OCI-LY1 (cell line): ENCODE results near the gene GATD1.

ENCODE experiments used
- H2AFZ ChIP-seq: fragments of 200-600 bp; sonication (generic), shearing (Covaris generic); 2 replicates; pipeline ENCODE4 v1.6.0; 2014; ENCODE audit warnings: antibody characterized with exemption, mild to moderate bottlenecking, low read length
- H3F3A ChIP-seq: fragments of 200-600 bp; sonication (generic), shearing (Covaris generic); 2 replicates; pipeline ENCODE4 v1.6.0; 2014; ENCODE audit warnings: mild to moderate bottlenecking, antibody characterized with exemption, low read length, moderate library complexity; ENCODE audit not compliant: insufficient read depth
- H3K27ac ChIP-seq: fragments of 200-600 bp; sonication (generic); 2 replicates; pipeline ENCODE4 v1.5.1; 2014; ENCODE audit warnings: low read length, mixed run types, mild to moderate bottlenecking, low read depth; ENCODE audit not compliant: poor library complexity, severe bottlenecking
- H3K27me3 ChIP-seq: fragments of 200-600 bp; sonication (generic); 2 replicates; pipeline ENCODE4 v1.6.0; 2014; ENCODE audit warnings: antibody characterized with exemption, mild to moderate bottlenecking, low read length, moderate library complexity; ENCODE audit not compliant: insufficient read depth
- H3K36me3 ChIP-seq: fragments of 200-600 bp; sonication (generic); 2 replicates; pipeline ENCODE4 v1.6.1; 2014; ENCODE audit warnings: mild to moderate bottlenecking, antibody characterized with exemption, low read length, moderate library complexity, mixed read lengths; ENCODE audit not compliant: insufficient read depth
- H3K4me1 ChIP-seq: fragments of 200-600 bp; sonication (generic); 2 replicates; pipeline ENCODE4 v1.5.1; 2014; ENCODE audit warnings: mild to moderate bottlenecking, low read length, moderate library complexity; ENCODE audit not compliant: insufficient read depth, severe bottlenecking
- H3K4me2 ChIP-seq: fragments of 200-600 bp; sonication (generic), shearing (Covaris generic); 2 replicates; pipeline ENCODE4 v1.6.1; 2014; ENCODE audit warnings: low read length
- H3K4me3 ChIP-seq: fragments of 200-600 bp; sonication (generic); 2 replicates; pipeline ENCODE4 v1.5.1; 2014; ENCODE audit warnings: low read length, low read depth, mild to moderate bottlenecking, mixed read lengths; ENCODE audit not compliant: poor library complexity, severe bottlenecking
- H3K79me2 ChIP-seq: fragments of 200-600 bp; shearing (Covaris generic); 2 replicates; pipeline ENCODE4 v1.6.1; 2016; ENCODE audit warnings: mixed run types, low read length, mixed read lengths; ENCODE audit not compliant: insufficient read depth
- H3K9ac ChIP-seq: fragments of 200-600 bp; sonication (generic), shearing (Covaris generic); 2 replicates; pipeline ENCODE4 v1.6.1; 2014; ENCODE audit warnings: mild to moderate bottlenecking, low read length, mixed read lengths
- H3K9me2 ChIP-seq: fragments of 200-600 bp; sonication (generic), shearing (Covaris generic); 2 replicates; pipeline ENCODE4 v1.6.1; 2014; ENCODE audit warnings: low read depth, mild to moderate bottlenecking, low read length, mixed read lengths
- H3K9me3 ChIP-seq: fragments of 200-600 bp; shearing (Covaris generic); 2 replicates; pipeline ENCODE4 v1.6.1; 2014; ENCODE audit warnings: low read length, mixed read lengths
- H4K20me1 ChIP-seq: fragments of 200-600 bp; sonication (generic), shearing (Covaris generic); 2 replicates; pipeline ENCODE4 v1.6.0; 2016; ENCODE audit warnings: mild to moderate bottlenecking, low read length; ENCODE audit not compliant: insufficient read depth
- CTCF ChIP-seq: fragments of 200-600 bp; sonication (generic), shearing (Covaris generic); IDR thresholded peaks from 2 replicates; pipeline ENCODE4 v1.5.1; 2017; ENCODE audit warnings: mild to moderate bottlenecking, antibody characterized with exemption, low read length, moderate library complexity, mixed read lengths
- EZH2 ChIP-seq: fragments of 200-600 bp; sonication (generic), shearing (Covaris generic); IDR thresholded peaks from 2 replicates; pipeline ENCODE4 v1.8.0; 2017; ENCODE audit warnings: borderline replicate concordance, mixed run types, mild to moderate bottlenecking, antibody characterized with exemption, low read length, moderate library complexity, mixed read lengths

GATD1 gene

GRCh38 chr11:772429-773390 is 4.6 kb downstream of the GATD1 start:
- Histone ChIP-seq H3K27ac (no peak overlapping the region), H3K79me2 (peaks cover 19% of the 10 kb centered on the region), H3F3A (no peaks in the 10 kb centered on the region)

GRCh38 chr11:771617-772204 is 5.6 kb downstream of the GATD1 start:
- H2AFZ ChIP-seq: no peak overlapping the region
- H3K4me1 ChIP-seq: peaks cover 16% of the 10 kb centered on the region
- H3F3A ChIP-seq: no peaks in the 10 kb centered on the region
- TF ChIP-seq EZH2: no peak
- H3K36me3 ChIP-seq: peaks cover 58% of the 10 kb centered on the region
- H3K27ac ChIP-seq: no peak overlapping the region
- no peaks in the 10 kb centered on the region for H3K9me3 ChIP-seq
- no peak overlapping the region for H3K4me3 ChIP-seq
- no peak overlapping the region for H3K4me2 ChIP-seq
- no peaks in the 10 kb centered on the region for H4K20me1 ChIP-seq
- no peaks in the 10 kb centered on the region for H3K9me2 ChIP-seq
- H3K9ac ChIP-seq: no peak overlapping the region
- H3K79me2 ChIP-seq: peaks cover 19% of the 10 kb centered on the region
- H3K27me3 ChIP-seq: no peaks in the 10 kb centered on the region

More at GRCh38 chr11:772429-773390, 4.6 kb downstream of the GATD1 start:
- peaks cover 49% of the 10 kb centered on the region for H3K36me3 ChIP-seq
- no peak overlapping the region for H3K4me3 ChIP-seq
- no peak overlapping the region for H3K4me2 ChIP-seq
- no peaks in the 10 kb centered on the region for H4K20me1 ChIP-seq
- TF ChIP-seq CTCF (no peak), EZH2 (no peak)
- H2AFZ ChIP-seq: no peak overlapping the region
- H3K9ac ChIP-seq: no peak overlapping the region
- H3K9me3 ChIP-seq: no peaks in the 10 kb centered on the region
- peaks cover 16% of the 10 kb centered on the region for H3K4me1 ChIP-seq
- no peaks in the 10 kb centered on the region for H3K27me3 ChIP-seq
- no peaks in the 10 kb centered on the region for H3K9me2 ChIP-seq

GRCh38 chr11:770642-771616 is 6.4 kb downstream of the GATD1 start:
- Histone ChIP-seq H3K36me3 (peaks cover 66% of the 10 kb centered on the region), H3K4me3 (no peak overlapping the region), H3F3A (no peaks in the 10 kb centered on the region), H3K27ac (no peak overlapping the region), H3K9me2 (no peaks in the 10 kb centered on the region), H3K4me1 (peaks cover 11% of the 10 kb centered on the region), H3K79me2 (peaks cover 11% of the 10 kb centered on the region), H2AFZ (no peak overlapping the region), H3K9me3 (no peaks in the 10 kb centered on the region), H3K9ac (no peak overlapping the region), H4K20me1 (no peaks in the 10 kb centered on the region), H3K27me3 (no peaks in the 10 kb centered on the region), H3K4me2 (no peak overlapping the region)
- no peak for TF ChIP-seq EZH2
- TF ChIP-seq CTCF: no peak
